GM18507 (cell line): ENCODE data around the gene CA11.

Source experiments
- DNase-seq: peaks from one replicate; pipeline ENCODE4 v3.0.0; 2011; ENCODE audit warnings: low read depth; ENCODE audit not compliant: insufficient read length; ENCODE audit errors: extremely low spot score
- FAIRE-seq: peaks from 2 replicates; lab custom pipeline; 2011; peaks lifted over from hg19 to GRCh38; lab: Jason Lieb, UNC

Gene CA11

DNA sequence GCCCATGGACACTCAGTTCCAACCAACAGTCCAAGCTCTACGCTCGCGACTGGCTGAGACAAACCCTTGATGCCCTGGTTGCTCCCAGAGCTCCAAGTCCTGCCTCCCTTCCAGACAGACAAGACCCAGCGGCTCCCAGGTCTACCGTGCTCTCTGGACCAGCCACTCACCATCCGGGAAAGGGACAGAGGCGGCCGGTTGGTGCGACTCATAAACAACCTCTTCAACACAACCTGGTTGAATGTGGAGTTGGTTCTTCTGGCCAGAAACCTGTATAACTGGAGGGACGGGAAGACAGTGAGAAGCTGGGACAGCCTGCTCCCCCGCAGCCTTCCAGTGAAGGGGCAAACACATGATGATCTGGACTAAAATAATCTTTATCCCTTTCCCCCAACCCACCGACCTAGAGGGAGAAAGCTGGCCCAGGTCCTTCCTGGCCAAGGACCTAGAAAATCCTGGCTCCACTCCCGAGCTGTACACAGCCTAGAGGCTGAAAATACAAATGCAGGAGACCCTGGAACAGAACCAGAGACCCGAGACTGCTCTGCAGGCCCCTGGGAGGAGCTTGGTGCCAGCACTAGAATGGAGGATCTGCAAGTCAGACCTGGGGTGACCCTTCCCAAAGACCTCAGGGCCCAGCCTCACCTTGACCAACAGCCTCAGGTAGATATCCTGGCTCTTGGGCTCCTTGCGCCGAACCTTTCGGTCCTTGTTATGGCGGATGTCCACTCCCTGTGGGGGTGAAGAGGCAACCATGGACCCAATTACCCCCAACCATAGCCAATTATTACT lies 28.6 kb downstream of the CA11 start:
- DNase-seq (no peak), FAIRE-seq (no peak)

DNA sequence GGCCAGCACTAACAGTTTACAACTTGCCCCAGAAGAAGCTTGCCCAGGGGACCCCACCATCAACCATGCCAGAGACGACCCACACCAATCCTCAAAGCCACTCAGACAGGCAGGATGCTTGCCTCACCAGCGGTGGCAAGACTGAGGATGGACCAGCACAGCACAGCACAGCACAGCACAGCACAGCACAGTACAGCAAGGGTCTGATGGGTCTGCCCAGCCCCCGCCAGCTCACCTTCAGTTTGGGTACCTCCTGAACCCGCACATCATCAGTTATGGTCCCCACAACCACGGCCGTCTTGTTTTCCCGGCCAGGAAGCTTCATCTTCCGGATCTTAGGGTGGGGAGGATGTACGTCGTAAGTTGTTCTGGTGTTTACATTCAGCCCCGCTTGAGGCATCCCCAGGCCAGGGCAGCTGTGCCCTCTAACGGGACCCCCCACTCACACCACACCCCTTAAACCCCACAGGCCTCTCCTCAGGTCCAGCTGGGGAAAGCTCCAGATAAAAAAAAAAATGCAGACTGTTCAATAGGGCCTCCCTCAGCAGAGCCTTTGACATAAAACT lies 29.4 kb downstream of the CA11 start:
- FAIRE-seq: no peak

DNA sequence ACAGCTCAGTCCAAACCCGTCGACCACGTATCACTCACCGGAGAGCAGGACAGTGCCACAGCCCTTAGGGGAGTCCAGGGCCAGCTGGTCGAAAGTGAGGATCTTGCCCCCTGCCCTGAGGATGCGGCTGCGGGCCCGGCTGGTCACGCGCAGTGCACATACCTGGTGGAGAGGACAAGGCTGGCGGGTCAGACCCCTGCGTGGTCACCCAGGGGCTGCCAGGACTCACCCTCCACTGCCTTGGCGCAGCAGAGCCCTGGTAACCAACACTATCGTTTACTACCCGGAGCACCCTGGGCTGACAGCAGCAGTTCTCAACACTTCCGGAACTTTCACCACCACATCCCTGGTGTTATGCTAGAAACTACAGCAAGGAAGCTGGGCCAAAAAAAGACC lies 29.9 kb downstream of the CA11 start:
- DNase-seq (no peak), FAIRE-seq (no peak)

More for the DNA sequence above, 29.4 kb downstream of the CA11 start:
- DNase-seq: no peak

DNA sequence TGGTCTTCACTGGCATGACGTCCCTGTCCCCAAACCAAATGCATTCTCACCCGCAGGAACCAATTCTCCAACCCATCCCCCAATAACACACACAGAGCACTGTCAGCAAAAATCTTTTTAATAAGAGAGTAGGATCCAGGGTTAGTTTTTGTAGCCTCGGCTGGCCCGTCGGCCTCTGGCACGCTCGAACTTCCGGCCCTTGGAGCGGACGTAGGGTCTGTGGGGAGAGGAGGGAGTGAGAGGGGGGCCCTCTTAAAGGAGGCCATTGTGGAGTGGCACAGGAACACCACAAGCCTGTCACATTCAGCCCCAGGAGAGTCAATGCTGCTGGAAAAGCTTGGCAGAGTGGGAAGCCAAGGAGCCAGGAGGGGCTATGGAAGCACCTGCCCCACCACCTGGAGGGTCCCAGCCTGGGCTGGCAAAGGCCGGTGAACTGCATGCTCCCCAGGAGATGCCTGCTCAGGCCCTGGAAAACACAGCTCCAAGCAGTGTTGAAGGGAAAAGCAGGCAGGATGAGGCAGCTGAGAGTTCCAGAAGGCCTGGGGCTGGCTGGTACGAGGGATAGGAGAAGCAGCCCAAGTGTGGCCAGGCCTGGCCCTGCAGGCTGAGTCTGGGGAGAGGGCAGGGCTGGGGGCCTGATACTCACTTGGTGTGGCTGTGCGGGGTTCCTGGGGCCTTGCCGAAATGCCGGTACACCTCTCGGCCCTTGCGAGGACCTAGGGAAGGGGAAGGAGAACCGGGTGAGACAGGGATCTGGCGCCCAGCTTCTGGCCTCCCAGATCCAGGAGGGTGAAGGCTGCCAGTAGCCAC lies 30.6 kb downstream of the CA11 start:
- FAIRE-seq (no peak), DNase-seq (no peak)

DNA sequence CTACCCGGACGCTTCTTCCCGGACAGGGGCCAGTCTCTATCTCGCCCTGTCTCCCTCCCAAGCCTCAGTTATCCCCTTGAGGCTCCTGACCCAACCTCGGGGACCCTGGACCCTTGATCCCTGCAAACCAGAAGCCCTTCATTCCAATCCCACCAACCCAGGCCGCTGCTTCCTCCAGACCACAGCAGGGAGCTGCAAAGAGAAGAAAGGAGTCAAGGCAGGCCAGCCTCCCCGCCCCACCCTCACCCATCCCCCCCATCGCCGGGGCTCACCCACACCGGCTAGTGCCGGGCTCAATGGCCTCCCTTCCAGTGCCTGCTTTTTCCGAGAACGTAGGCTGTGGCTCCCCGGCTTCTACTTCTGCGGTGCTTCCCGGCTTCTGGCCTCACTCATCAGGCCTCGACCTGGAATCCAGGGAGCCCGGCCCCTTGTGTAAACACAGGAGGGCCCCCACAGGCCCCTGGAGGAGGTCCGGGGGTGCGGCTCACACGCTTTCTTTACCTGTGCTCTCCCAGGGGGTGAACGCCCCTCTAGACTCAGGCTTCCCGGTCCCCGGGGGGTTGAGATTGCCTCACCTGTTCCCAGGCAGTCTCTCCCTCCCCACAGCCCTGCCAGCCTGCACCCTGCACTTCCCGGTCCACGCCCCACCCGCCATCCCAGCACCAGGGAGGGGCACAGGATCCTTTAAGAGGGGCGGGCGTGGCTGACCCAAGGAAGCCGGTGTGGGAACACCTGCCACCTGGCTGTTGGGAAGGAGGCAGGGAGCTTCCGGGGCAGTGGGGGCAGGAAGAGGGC lies 31.4 kb downstream of the CA11 start, which contains the start of gene FAM83E:
Gene FAM83E (minus strand): TSS at position 641 of the 795 bp plus-strand sequence. CDS start 1,704 bp downstream, outside the sequence.
- no peak for DNase-seq
- no peak for FAIRE-seq

DNA sequence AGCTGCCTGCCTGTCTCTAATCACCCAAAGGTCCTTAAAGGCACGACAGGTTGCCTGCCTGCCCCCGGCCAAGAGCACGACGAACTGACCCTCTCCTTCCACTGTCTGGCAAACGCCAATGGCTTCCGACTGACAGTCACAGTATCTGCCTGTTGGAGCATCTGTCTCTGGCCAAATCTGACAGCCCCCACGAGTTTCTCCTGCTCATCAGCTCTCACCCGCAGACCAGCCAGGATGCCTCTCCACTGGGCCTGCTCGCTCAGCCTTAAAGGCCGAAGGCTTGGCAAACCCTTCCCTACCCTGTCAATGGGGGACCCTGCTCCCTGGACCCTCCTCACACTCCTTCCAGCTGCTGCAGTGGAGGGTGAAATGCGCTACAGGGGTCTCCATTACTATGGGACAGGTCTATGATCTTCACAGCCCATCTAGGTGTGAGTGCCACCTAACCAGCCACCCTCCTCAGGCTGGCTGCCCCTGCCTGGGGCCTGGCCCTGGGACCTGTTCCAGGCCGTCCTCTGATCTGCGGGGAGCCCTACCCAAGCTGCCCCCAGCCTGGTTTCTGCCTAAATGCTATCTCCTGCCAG lies 32.0 kb downstream of the CA11 start:
- DNase-seq (no peak), FAIRE-seq (no peak)

DNA sequence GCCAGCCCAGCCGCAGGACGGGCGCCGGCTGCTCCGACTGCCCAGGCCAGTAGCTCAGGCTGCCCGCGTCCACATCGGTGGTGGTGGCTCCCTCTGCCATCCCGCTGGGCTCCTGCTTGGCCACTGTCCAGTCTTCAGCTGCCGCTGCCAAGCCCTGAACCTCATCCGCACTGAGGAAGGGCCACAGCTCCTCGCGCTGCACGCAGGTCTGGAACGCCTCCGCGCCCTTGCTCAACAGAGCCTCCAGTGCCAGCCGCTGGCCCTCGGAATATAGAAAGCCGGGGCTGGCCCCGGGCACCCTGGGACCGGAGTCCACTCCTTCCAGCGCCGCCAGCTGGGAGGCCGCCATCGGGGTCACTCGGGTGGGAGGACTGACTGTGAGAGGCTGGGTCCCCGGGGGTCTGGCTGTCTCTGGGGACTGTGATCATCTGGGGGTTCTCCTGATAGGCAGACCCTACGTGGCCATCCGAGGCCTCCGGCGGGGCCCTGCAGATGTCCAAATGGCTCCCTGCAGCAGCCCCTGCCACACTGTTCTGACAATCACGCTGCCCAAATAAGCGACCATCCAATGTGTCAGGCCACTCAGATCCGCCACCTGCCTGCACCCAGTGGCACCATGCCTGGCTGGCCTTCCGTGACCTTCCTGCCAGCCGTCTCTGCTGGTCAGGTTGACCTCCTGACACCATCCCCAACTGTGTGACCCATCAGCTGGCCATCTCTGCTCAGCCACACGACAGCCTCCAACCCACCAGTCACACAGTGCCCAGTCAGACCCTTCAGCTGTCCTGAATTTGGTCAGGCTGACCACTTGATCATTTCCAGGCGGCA lies 32.7 kb downstream of the CA11 start:
- DNase-seq (no peak), FAIRE-seq (no peak)

DNA sequence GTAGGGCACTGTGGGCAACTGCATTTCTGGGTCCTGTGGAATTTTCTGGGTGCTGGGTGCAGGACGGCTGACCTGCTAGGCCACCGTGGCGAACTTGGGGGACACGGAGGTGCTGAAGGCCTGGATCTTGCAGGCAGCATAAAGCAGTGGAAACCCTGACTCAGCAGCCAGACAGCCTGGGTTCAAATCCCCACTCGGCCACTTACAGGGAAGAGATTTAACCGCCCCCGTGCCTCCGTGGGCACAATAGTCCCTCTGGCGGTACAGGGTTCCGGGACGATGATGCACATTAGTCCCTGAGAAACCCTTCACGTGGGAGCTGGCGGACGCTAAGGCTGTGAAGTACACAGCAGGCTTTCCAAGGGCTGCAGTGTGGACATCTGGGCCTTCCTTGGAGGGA lies 34.1 kb downstream of the CA11 start:
- no peak for DNase-seq
- no peak for FAIRE-seq

DNA sequence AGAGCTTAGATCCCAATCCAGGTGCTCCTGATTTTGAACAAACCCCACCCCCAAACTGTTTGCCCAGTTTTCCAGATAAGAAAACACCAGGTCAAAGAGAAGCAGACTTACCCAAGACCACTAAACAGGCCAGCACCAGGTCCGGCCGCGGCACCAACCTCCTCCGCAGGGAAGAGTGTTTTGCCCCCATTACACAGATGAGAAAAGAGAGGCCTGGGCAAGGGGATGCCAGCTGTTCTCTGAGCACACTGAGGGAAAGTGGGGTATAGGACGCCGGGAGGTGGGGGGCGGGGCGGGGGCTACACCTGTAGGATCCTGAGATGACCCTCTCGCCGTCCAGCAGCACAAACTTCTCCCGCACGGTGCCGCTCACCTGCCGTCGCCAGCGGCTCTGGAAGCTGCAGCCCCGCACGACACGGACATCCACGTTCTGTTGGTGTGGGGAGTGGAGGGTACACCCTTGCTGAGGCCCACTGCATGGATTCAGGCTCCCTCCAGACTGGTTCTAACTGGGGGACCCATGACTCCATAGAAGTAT lies 36.3 kb downstream of the CA11 start:
- no peak for DNase-seq
- no peak for FAIRE-seq

DNA sequence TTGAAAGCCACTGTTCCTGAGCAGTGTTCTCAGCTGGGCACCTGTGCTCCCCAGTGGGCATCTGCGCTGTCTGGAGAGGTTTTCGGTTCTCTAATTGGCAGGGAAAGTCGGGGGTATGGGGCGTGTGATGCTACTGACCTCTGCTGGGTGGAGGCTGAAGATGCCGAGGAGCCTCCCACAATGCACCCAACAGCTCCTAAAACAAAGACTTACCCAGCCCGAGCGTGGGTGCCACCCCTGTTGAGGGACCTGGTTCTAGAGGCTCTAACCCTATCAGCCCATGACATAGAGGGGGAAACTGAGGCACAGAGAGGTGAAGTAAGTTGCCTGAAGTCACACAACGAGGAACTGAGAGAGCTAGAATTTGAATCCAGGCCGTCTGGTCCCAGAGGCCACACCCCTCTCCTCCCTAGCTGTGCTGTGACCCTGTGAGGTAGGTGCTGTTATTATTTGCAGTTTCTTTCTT lies 37.2 kb downstream of the CA11 start:
- FAIRE-seq: peak; percentile 91
- DNase-seq: no peak

DNA sequence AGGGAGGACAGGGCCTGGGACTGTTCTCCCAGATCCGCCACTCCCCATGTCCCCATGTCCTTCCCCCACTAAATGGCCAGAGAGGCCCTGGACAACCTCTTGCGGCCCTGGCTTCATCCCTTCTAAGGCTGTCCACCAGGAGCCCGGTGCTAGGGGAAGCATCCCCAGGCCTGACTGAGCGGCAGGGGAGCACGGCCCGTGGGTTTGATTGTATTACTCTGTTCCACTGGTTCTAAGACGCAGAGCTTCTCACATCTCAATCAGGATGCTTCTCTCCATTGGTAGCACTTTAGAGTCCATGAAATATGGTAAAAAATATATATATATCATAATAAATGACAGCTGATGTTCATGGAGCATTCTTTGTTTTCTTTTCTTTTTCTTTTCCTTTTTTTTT lies 38.6 kb downstream of the CA11 start:
- FAIRE-seq (no peak), DNase-seq (no peak)

DNA sequence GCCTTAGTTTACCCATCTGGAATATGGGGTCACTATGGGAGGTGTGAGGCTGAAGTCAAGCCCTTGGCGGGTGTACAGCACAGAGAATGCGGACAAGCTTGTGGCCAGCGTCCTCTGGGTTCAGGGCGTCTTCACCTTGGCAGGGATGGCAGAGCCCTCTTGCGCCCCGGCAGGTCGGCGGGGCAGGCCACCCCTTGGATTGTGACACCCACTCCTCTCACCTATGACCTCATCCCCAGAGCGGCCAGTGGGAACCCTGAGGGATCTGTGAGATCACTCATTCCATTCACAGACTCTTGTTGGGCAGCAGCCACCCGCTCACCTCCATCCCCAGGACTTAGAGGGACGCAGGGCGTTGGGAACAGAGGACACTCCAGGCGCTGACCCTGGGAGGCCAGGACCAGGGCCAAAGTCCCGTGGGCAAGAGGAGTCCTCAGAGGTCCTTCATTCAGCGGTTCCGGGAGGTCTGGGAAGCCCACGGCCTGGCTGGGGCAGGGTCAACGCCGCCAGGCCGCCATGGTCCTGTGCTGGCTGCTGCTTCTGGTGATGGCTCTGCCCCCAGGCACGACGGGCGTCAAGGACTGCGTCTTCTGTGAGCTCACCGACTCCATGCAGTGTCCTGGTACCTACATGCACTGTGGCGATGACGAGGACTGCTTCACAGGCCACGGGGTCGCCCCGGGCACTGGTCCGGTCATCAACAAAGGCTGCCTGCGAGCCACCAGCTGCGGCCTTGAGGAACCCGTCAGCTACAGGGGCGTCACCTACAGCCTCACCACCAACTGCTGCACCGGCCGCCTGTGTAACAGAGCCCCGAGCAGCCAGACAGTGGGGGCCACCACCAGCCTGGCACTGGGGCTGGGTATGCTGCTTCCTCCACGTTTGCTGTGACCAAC lies 39.3 kb downstream of the CA11 start, which contains the start of gene SPACA4:
Gene SPACA4 (plus strand): TSS at position 280 of the 896 bp plus-strand sequence. CDS start 237 bp downstream, at position 517.
- FAIRE-seq (no peak), DNase-seq (no peak)

DNA sequence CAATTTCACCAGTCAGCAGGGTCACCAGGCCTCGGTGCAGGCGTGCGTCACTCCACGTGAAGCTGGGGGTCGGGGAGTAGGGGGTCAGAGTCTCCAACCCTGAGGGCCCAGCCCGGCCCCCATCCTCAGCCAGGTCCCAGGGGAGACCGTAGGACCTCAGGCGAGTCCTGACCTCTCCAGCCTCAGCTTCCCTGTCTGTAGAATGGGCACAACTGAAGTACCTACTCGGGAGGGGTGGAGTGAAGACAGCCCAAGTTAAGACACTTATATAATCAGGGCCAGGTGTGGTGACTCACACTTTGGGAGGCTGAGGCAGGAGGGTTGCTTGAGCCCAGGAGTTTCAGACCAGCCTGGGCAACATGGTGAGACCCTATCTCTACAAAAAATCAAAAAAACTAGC lies 42.1 kb downstream of the CA11 start:
- no peak for FAIRE-seq
- DNase-seq: no peak

DNA sequence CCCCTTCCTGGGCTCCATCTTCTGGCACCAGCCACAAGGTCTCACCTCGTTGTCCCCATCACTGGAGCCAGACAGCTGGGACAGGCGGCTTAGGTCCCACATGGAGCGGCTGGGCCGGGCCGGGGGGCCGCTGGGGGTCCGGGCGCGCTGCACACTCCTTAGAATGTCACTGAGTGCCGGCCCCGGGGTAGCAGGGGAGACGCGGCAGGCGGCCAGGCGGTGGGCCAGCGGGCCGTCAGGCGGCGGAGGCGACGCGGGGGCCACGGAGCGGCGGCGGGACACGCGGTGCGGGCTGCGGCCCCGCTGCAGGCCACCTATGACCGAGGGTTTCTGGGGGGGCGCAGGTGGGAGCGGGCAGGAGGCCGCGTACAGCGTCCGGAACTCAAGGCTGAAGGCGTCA lies 42.5 kb downstream of the CA11 start:
- DNase-seq (no peak), FAIRE-seq (no peak)

DNA sequence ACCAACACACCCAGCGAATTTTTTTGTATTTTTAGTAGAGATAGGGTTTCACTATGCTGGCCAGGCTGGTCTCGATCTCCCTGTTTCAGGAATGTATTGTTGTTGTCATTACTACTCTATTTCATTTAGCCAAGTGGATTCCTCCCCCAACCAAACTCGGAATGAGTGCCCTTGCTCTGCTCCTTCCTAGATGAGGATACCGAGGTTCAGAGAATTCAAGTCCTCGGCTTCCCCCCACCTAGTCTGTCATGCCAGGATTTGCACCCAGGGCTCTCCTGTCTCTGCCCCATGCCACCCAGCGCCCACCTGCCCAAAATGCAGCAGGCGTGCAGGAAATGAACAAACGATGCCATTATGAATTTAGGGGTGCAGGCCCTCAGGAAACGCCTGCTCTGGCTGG lies 43.0 kb downstream of the CA11 start:
- no peak for FAIRE-seq

DNA sequence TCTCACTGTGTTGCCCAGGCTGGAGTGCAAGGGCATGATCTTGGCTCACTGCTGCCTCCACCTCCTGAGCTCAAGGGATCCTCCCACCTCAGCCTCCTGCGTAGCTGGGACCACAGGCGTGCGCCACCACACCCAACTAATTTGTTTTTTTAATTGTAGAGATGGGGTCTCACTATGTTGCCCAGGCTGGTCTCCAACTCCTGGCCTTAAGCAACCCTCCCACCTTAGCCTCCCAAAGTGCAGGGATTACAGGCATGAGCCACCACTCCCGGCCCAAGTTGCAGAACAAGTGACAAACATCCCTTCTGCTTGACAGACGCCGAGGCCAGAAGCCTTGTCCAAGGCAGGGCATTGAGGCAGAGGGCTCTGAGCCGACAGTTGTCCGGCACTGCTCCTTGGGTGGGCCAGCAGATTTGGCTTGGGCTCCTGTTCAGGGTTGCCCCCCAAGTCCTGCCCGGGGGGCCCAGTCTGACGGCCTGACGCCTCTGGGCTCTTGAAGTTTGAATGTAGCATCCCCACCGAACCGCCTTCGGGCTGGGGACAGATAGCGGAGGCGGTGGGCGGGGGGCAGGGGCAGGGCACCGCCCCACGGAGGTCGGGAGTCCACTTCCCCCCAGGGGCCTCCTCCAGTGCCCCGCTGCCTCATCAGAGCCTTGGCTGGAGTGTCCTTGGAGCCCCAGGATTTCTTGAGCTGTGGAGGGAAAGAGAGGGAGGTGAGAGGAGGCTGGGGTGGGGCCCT lies 45.1 kb downstream of the CA11 start:
- DNase-seq: no peak
- no peak for FAIRE-seq

More for the DNA sequence above, 43.0 kb downstream of the CA11 start:
- no peak for DNase-seq
